CD8-positive, alpha-beta memory T cell (primary cell): ENCODE results near the gene ABO. TPM values are rescaled to one million over a fixed set of nuclear protein-coding genes. Genes with fewer than 3 reads are reported as not detected.
"Not testable (repeated sequence)": the region's sequence is repeated elsewhere in the genome, so short reads cannot be mapped to it uniquely, and the experiment has no call there.

ENCODE experiments used
- CTCF ChIA-PET: fragments of 350-600 bp; sonication (Branson Sonifier 250); formaldehyde crosslinking; loops from one replicate; lab custom pipeline; 2021; ENCODE audit warnings: antibody characterized with exemption; lab: Charles Lee
- POLR2A ChIA-PET: fragments of 350-600 bp; sonication (Branson Sonifier 250); formaldehyde crosslinking; loops from one replicate; lab custom pipeline; 2021; ENCODE audit warnings: antibody characterized with exemption; lab: Charles Lee
- DNase-seq, 5 donors: peaks; one replicate each; pipeline versions ENCODE4 v3.0.0 to v3.0.0-alpha.2; 2020 to 2022; ENCODE audit warnings: mixed read lengths in 1 of 5
- H3K27ac ChIP-seq: one replicate; pipeline ENCODE4 v1.7.0; 2013; ENCODE audit warnings: low read depth, mild to moderate bottlenecking, low read length, moderate library complexity
- H3K27me3 ChIP-seq: 2 replicates; pipeline ENCODE4 v1.7.0; 2013; ENCODE audit warnings: low read length, mild to moderate bottlenecking; ENCODE audit not compliant: insufficient read depth, poor library complexity, severe bottlenecking
- H3K36me3 ChIP-seq: 2 replicates; pipeline ENCODE4 v1.7.0; 2013; ENCODE audit warnings: mild to moderate bottlenecking, low read length, moderate library complexity; ENCODE audit not compliant: insufficient read depth
- H3K4me1 ChIP-seq: 2 replicates; pipeline ENCODE4 v1.7.0; 2013; ENCODE audit warnings: mild to moderate bottlenecking, low read length, moderate library complexity; ENCODE audit not compliant: insufficient read depth
- H3K4me3 ChIP-seq: 2 replicates; pipeline ENCODE4 v1.7.0; 2013; ENCODE audit warnings: mild to moderate bottlenecking, low read length
- H3K9me3 ChIP-seq: 2 replicates; pipeline ENCODE4 v1.7.0; 2013; ENCODE audit warnings: mild to moderate bottlenecking, low read length
- H3K27ac Mint-ChIP-seq, 8 donors: one replicate each; pipeline ENCODE4 v1.8.0; 2020 to 2021; ENCODE audit warnings: mixed read lengths in 8 of 8, mild to moderate bottlenecking in 6 of 8, inconsistent platforms in 3 of 8, moderate library complexity in 3 of 8
- H3K27me3 Mint-ChIP-seq, 2 donors: one replicate each; pipeline ENCODE4 v1.8.0; 2020 to 2021; ENCODE audit warnings: mixed read lengths in 2 of 2, mild to moderate bottlenecking in 1 of 2, moderate library complexity in 1 of 2
- H3K36me3 Mint-ChIP-seq, 3 donors: one replicate each; pipeline ENCODE4 v1.8.0; 2020 to 2021; ENCODE audit warnings: mixed read lengths in 3 of 3, inconsistent platforms in 1 of 3, mild to moderate bottlenecking in 1 of 3
- H3K4me1 Mint-ChIP-seq, 3 donors: one replicate each; pipeline ENCODE4 v1.8.0; 2020 to 2021; ENCODE audit warnings: mixed read lengths in 3 of 3, inconsistent platforms in 1 of 3, mild to moderate bottlenecking in 1 of 3
- H3K4me3 Mint-ChIP-seq, 7 donors: one replicate each; pipeline ENCODE4 v1.8.0; 2020 to 2021; ENCODE audit warnings: mixed read lengths in 7 of 7, mild to moderate bottlenecking in 6 of 7, moderate library complexity in 4 of 7, inconsistent platforms in 2 of 7
- H3K9me3 Mint-ChIP-seq, 5 donors: one replicate each; pipeline ENCODE4 v1.8.0; 2020 to 2022; ENCODE audit warnings: mixed read lengths in 5 of 5, mild to moderate bottlenecking in 3 of 5, moderate library complexity in 2 of 5, inconsistent platforms in 1 of 5
- polyA plus RNA-seq: library from polyadenylated mRNA; unstranded; fragments of 300-500 nt; fragmentation: Illumina TruSeq; gene quantifications from one replicate; pipeline ENCODE4 v1.2.3, GENCODE V29; 2021
- total RNA-seq, 2 experiments: library from RNA; stranded (reverse); gene quantifications; one replicate each; pipeline ENCODE4 v1.2.3, GENCODE V29; 2021

ABO gene
- total and polyA plus RNA-seq, 3 experiments from 2014 or later: not detected

DNA sequence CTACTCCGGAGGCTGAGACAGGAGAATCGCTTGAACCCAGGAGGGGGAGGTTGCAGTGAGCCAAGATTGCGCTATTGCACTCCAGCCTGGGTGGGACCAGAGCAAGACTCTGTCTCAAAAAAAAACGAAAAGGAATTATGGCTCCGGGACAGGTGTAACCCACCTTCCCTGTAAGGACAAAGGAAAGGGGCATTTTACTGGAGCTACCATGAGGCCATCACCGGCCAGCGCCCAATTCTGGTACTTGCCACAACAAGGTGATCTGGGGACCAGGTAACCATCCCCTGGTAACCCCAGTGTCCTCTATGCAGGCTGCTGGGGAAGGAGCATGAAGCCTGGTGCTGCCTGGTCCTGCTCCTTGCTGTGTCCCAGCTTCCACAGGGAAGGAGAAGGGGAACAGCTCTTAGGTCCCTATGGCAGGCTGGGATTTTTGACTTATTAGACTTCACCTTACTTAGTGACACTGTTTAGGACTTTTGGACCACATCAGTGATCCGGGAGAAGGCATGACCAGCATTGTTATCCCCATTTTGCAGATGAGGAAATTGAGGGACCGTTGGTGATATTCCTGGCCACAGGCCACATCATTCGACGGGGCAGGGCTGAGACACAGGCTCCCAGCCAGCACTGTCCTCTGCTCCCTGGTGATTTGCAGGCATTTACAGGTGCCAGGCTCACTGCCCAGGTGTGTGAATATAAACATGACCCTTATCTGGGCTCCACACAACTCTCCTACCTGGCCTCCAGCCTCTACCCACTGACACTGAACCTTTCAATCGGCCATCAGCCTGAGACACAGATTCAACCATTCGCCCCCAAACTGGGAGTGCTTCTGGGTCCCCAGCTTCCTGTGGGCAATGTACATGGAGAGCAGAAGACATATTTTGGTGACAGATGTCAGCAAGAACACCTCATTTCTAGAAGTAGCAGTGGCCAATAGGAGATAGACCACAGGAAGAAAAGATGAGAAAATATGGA, 26.5 kb upstream of the ABO start:
- CTCF ChIA-PET: no interaction called here
- no peaks in the 10 kb centered on the region for H3K4me1 Mint-ChIP-seq
- Histone ChIP-seq H3K27ac (no peak overlapping the region), H3K36me3 (no peaks in the 10 kb centered on the region), H3K27me3 (no peaks in the 10 kb centered on the region), H3K4me1 (no peaks in the 10 kb centered on the region), H3K9me3 (no peaks in the 10 kb centered on the region), H3K4me3 (no peak overlapping the region)
- no peak overlapping the region for H3K4me3 Mint-ChIP-seq
- POLR2A ChIA-PET: no interaction called here
- DNase-seq: no peak
- peak overlapping the region in 1 of 8 donors; percentile 29 for H3K27ac Mint-ChIP-seq
- no peaks in the 10 kb centered on the region for H3K36me3 Mint-ChIP-seq
- H3K9me3 Mint-ChIP-seq: no peaks in the 10 kb centered on the region
- peaks cover 9 to 19% of the 10 kb centered on the region in 2 donors for H3K27me3 Mint-ChIP-seq

DNA sequence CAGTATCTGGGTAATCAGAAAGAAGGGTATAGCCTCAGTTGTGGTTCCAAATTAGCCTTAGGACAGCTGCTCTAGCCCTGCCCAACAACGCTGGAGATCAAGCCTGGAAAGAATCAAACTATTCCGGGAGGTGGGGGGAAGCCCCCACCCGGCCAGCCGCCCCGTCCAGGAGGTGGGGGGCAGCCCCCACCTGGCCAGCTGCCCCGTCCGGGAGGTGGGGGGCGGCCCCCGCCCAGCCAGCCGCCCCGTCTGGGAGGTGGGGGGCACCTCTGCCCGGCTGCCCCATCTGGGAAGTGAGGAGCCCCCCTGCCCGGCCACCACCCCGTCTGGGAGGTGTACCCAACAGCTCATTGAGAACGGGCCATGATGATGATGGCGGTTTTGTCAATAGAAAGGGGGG, 25.0 kb upstream of the ABO start:
- POLR2A ChIA-PET, H3K4me1 Mint-ChIP-seq, CTCF ChIA-PET, H3K27ac ChIP-seq, H3K27ac Mint-ChIP-seq, H3K4me3 Mint-ChIP-seq, H3K4me1 ChIP-seq, H3K9me3 ChIP-seq, H3K36me3 Mint-ChIP-seq, DNase-seq, H3K4me3 ChIP-seq, H3K36me3 ChIP-seq, H3K27me3 ChIP-seq, H3K9me3 Mint-ChIP-seq: not testable (repeated sequence)
- H3K27me3 Mint-ChIP-seq: peaks cover 15 to 25% of the 10 kb centered on the region in 2 donors

GRCh38 chr9:133294257-133294656, 19.3 kb upstream of the ABO start:
- Histone ChIP-seq H3K4me3 (no peak overlapping the region), H3K27me3 (no peaks in the 10 kb centered on the region), H3K27ac (no peak overlapping the region), H3K36me3 (no peaks in the 10 kb centered on the region), H3K4me1 (no peaks in the 10 kb centered on the region), H3K9me3 (no peaks in the 10 kb centered on the region)
- H3K4me3 Mint-ChIP-seq: no peak overlapping the region
- ChIA-PET CTCF (no interaction called here), POLR2A (no interaction called here)
- H3K9me3 Mint-ChIP-seq: peaks cover 11 to 30% (median 14%) of the 10 kb centered on the region in 5 donors
- no peak for DNase-seq
- peaks cover 28 to 56% of the 10 kb centered on the region in 2 donors for H3K27me3 Mint-ChIP-seq
- H3K36me3 Mint-ChIP-seq: peaks cover 0 to 12% (median 4%) of the 10 kb centered on the region in 3 donors
- no peak overlapping the region for H3K27ac Mint-ChIP-seq
- H3K4me1 Mint-ChIP-seq: no peaks in the 10 kb centered on the region

GRCh38 chr9:133290751-133291302, 15.8 kb upstream of the ABO start:
- Mint-ChIP-seq H3K4me1 (no peaks in the 10 kb centered on the region), H3K27ac (no peak overlapping the region), H3K4me3 (no peak overlapping the region), H3K27me3 (peaks cover 22 to 46% of the 10 kb centered on the region in 2 donors), H3K9me3 (peaks cover 11 to 30% (median 17%) of the 10 kb centered on the region in 5 donors), H3K36me3 (peaks cover 0 to 12% (median 4%) of the 10 kb centered on the region in 3 donors)
- H3K36me3 ChIP-seq: no peaks in the 10 kb centered on the region
- no peaks in the 10 kb centered on the region for H3K27me3 ChIP-seq
- no peaks in the 10 kb centered on the region for H3K4me1 ChIP-seq
- H3K27ac ChIP-seq: no peak overlapping the region
- H3K4me3 ChIP-seq: no peak overlapping the region
- ChIA-PET POLR2A (no interaction called here), CTCF (no interaction called here)
- H3K9me3 ChIP-seq: no peaks in the 10 kb centered on the region
- DNase-seq: no peak

- peaks cover 7 to 10% of the 10 kb centered on the region in 2 donors for H3K27me3 Mint-ChIP-seq
- H3K27ac Mint-ChIP-seq: peak overlapping the region in 1 of 8 donors; percentile 69
- ChIA-PET CTCF (no interaction called here), POLR2A (no interaction called here)
- Histone ChIP-seq H3K27me3 (no peaks in the 10 kb centered on the region), H3K9me3 (no peaks in the 10 kb centered on the region), H3K4me1 (no peaks in the 10 kb centered on the region), H3K4me3 (no peak overlapping the region), H3K27ac (no peak overlapping the region), H3K36me3 (no peaks in the 10 kb centered on the region)
- H3K4me1 Mint-ChIP-seq: no peaks in the 10 kb centered on the region
- H3K4me3 Mint-ChIP-seq: no peak overlapping the region
- peaks cover 0 to 12% (median 3%) of the 10 kb centered on the region in 3 donors for H3K36me3 Mint-ChIP-seq
- H3K9me3 Mint-ChIP-seq: peaks cover 11 to 17% (median 13%) of the 10 kb centered on the region in 5 donors
- DNase-seq: no peak
These were observed 11.5 kb upstream of the ABO start for GRCh38 chr9:133286523-133286922.

GRCh38 chr9:133285252-133285775, 10.3 kb upstream of the ABO start:
- H3K9me3 Mint-ChIP-seq: peaks cover 3 to 7% (median 6%) of the 10 kb centered on the region in 5 donors
- no peaks in the 10 kb centered on the region for H3K27me3 ChIP-seq
- ChIA-PET POLR2A (no interaction called here), CTCF (no interaction called here)
- H3K4me3 Mint-ChIP-seq: no peak overlapping the region
- no peak overlapping the region for H3K4me3 ChIP-seq
- H3K27me3 Mint-ChIP-seq: peaks cover 10 to 13% of the 10 kb centered on the region in 2 donors
- H3K4me1 Mint-ChIP-seq: no peaks in the 10 kb centered on the region
- no peaks in the 10 kb centered on the region for H3K9me3 ChIP-seq
- H3K27ac Mint-ChIP-seq: no peak overlapping the region
- no peak for DNase-seq
- H3K36me3 Mint-ChIP-seq: peaks cover 0 to 4% (median 0%) of the 10 kb centered on the region in 3 donors
- no peak overlapping the region for H3K27ac ChIP-seq
- H3K36me3 ChIP-seq: no peaks in the 10 kb centered on the region
- H3K4me1 ChIP-seq: no peaks in the 10 kb centered on the region

DNA sequence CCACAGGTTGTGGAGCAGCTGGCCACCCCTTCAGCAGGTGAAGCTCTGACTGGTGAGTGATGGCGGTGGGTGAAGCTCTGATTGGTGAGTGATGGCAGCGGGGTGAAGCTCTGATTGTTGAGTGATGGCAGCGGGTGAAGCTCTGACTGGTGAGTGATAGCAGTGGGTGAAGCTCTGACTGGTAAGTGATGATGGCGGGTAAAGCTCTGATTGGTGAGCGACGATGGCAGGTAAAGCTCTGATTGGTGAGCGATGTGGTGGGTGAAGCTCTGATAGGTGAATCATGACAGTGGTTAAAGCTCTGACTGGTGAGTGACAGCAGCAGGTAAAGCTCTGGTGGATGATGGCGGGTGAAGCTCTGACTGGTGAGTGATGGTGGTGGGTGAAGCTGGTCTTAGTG, 9.4 kb upstream of the ABO start:
- POLR2A ChIA-PET: interaction anchor here (0.7 kb wide), 1 partner anchor 8 kb away, joined by 3 read pairs; no protein-coding TSS in a partner anchor

More for the DNA sequence above, 9.4 kb upstream of the ABO start:
- CTCF ChIA-PET: no interaction called here
- Histone ChIP-seq H3K36me3 (no peaks in the 10 kb centered on the region), H3K4me1 (no peaks in the 10 kb centered on the region), H3K9me3 (no peaks in the 10 kb centered on the region), H3K4me3 (no peak overlapping the region), H3K27me3 (no peaks in the 10 kb centered on the region), H3K27ac (no peak overlapping the region)
- no peak overlapping the region for H3K27ac Mint-ChIP-seq
- H3K9me3 Mint-ChIP-seq: peaks cover 0 to 6% (median 3%) of the 10 kb centered on the region in 5 donors
- H3K27me3 Mint-ChIP-seq: peaks cover 10 to 19% of the 10 kb centered on the region in 2 donors
- no peak for DNase-seq
- H3K4me1 Mint-ChIP-seq: no peaks in the 10 kb centered on the region
- H3K4me3 Mint-ChIP-seq: no peak overlapping the region
- H3K36me3 Mint-ChIP-seq: no peaks in the 10 kb centered on the region
